CD4-positive, alpha-beta T cell (primary cell): Measurements from ENCODE around the gene ALMS1. TPM values are rescaled to one million over a fixed set of nuclear protein-coding genes. Genes with fewer than 3 reads are reported as not detected.

Experiments used
- ATAC-seq: fragments of 200-7000 bp; cut with Tn5 transposase; one replicate; pipeline ENCODE4 v1.10.0; 2022; ENCODE audit warnings: mild to moderate bottlenecking; ENCODE audit not compliant: poor library complexity
- CTCF ChIA-PET: fragments of 350-600 bp; sonication (Branson Sonifier 250); formaldehyde crosslinking; loops from one replicate; lab custom pipeline; 2021; ENCODE audit warnings: antibody characterized with exemption, inconsistent platforms; lab: Charles Lee
- POLR2A ChIA-PET: fragments of 350-600 bp; sonication (Branson Sonifier 250); formaldehyde crosslinking; loops from one replicate; lab custom pipeline; 2021; ENCODE audit warnings: antibody characterized with exemption, inconsistent platforms; lab: Charles Lee
- DNase-seq, 14 experiments: peaks; one replicate each; pipeline ENCODE4 v3.0.0-alpha.2; 2013 to 2020; ENCODE audit warnings: mixed read lengths in 2 of 14
- H3K27ac ChIP-seq, 2 donors: one replicate each; pipeline versions ENCODE4 v1.5.1 to v1.7.0; 2013; ENCODE audit warnings: low read length in 2 of 2, low read depth in 1 of 2, mild to moderate bottlenecking in 1 of 2
- H3K27me3 ChIP-seq, 2 experiments: 1 replicate in 1 of 2; 2 replicates in 1 of 2; pipeline versions ENCODE4 v1.6.1 to v1.7.0; 2013; ENCODE audit warnings: low read length in 2 of 2, control low read depth in 1 of 2, mild to moderate bottlenecking in 1 of 2, moderate library complexity in 1 of 2; ENCODE audit not compliant: insufficient read depth in 2 of 2, control insufficient read depth in 1 of 2
- H3K36me3 ChIP-seq: one replicate; pipeline ENCODE4 v1.6.1; 2013; ENCODE audit warnings: low read length, control low read depth; ENCODE audit not compliant: insufficient read depth
- H3K4me1 ChIP-seq: one replicate; pipeline ENCODE4 v1.6.1; 2013; ENCODE audit warnings: low read length, control low read depth; ENCODE audit not compliant: insufficient read depth
- H3K4me3 ChIP-seq: one replicate; pipeline ENCODE4 v1.5.1; 2013; ENCODE audit warnings: mild to moderate bottlenecking, low read length, moderate library complexity
- H3K9me3 ChIP-seq, 2 experiments: 1 replicate in 1 of 2; 2 replicates in 1 of 2; pipeline versions ENCODE4 v1.6.1 to v1.7.0; 2013; ENCODE audit warnings: low read length in 2 of 2, mild to moderate bottlenecking in 2 of 2, control low read depth in 1 of 2, moderate library complexity in 1 of 2; ENCODE audit not compliant: control insufficient read depth in 1 of 2, insufficient read depth in 1 of 2
- H3K27ac Mint-ChIP-seq: one replicate; pipeline ENCODE4 v1.8.0; 2020; ENCODE audit warnings: mixed read lengths
- H3K27me3 Mint-ChIP-seq: one replicate; pipeline ENCODE4 v1.8.0; 2021; ENCODE audit warnings: mixed read lengths
- H3K36me3 Mint-ChIP-seq: one replicate; pipeline ENCODE4 v1.8.0; 2021; ENCODE audit warnings: low read depth, mixed read lengths
- H3K4me1 Mint-ChIP-seq: one replicate; pipeline ENCODE4 v1.8.0; 2021; ENCODE audit warnings: low read depth, mixed read lengths
- H3K4me3 Mint-ChIP-seq: one replicate; pipeline ENCODE4 v1.8.0; 2020; ENCODE audit warnings: mild to moderate bottlenecking, mixed read lengths
- H3K9me3 Mint-ChIP-seq: one replicate; pipeline ENCODE4 v1.8.0; 2020; ENCODE audit warnings: mixed read lengths
- intact Hi-C, 2 experiments: fragments of 100-400 bp; cut with DNase I in 1 of 2; cut with micrococcal nuclease in 1 of 2; formaldehyde crosslinking; loops; one replicate each; pipeline versions ENCODE4 v1.15.1 to v1.9.0; 2023 to 2025; cut with DNase I, micrococcal nuclease
- total RNA-seq, 174 experiments: library from RNA in 2 of 174; stranded (reverse) in 2 of 174; gene quantifications; one replicate each; pipeline ENCODE4 v1.2.3 and lab custom pipeline; 2021 to 2026
- TF ChIP-seq, protein P1 (sequence below): fragments of 200-600 bp; IDR thresholded peaks from one replicate; pipeline ENCODE4 v1.8.0; 2022; ENCODE audit warnings: antibody characterized with exemption, mild to moderate bottlenecking

ALMS1 gene
- total RNA-seq, 2 experiments from 2014 or later = 20.2 to 20.6 TPM

DNA sequence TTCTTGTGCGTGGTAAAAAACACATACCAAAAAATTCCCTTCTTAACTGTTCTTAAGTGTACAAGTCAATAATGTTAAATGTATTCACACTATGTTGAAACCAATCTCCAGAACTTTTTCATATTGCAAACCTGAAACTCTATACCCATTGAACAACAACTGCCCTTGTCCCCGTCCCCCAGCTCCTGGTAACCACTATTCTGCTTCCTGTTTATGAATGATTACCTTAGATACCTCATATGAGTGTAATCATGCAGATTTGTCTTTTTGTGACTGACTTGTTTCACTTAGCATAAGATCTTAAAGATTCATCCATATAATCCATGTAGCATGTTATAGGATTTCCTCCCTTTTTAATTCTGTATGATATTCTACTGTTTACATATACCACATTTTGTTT is 196.7 kb downstream of the ALMS1 start:
- POLR2A ChIA-PET = no interaction called here
- H3K4me3 Mint-ChIP-seq = no peak overlapping the region
- no peak overlapping the region for H3K27ac Mint-ChIP-seq
- Histone ChIP-seq H3K9me3 (peaks cover 5 to 9% of the 10 kb centered on the region in 2 experiments), H3K36me3 (peaks cover 14% of the 10 kb centered on the region), H3K27ac (no peak overlapping the region), H3K4me3 (no peak overlapping the region), H3K27me3 (no peaks in the 10 kb centered on the region), H3K4me1 (no peaks in the 10 kb centered on the region)
- no peaks in the 10 kb centered on the region for H3K27me3 Mint-ChIP-seq
- peaks cover 17% of the 10 kb centered on the region for H3K9me3 Mint-ChIP-seq
- intact Hi-C loops = no loop called here
- no peak for ATAC-seq
- CTCF ChIA-PET = no interaction called here
- DNase-seq = no peak
- TF ChIP-seq, protein P1, sequence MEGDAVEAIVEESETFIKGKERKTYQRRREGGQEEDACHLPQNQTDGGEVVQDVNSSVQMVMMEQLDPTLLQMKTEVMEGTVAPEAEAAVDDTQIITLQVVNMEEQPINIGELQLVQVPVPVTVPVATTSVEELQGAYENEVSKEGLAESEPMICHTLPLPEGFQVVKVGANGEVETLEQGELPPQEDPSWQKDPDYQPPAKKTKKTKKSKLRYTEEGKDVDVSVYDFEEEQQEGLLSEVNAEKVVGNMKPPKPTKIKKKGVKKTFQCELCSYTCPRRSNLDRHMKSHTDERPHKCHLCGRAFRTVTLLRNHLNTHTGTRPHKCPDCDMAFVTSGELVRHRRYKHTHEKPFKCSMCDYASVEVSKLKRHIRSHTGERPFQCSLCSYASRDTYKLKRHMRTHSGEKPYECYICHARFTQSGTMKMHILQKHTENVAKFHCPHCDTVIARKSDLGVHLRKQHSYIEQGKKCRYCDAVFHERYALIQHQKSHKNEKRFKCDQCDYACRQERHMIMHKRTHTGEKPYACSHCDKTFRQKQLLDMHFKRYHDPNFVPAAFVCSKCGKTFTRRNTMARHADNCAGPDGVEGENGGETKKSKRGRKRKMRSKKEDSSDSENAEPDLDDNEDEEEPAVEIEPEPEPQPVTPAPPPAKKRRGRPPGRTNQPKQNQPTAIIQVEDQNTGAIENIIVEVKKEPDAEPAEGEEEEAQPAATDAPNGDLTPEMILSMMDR = no peak
- H3K36me3 Mint-ChIP-seq = peaks cover 69% of the 10 kb centered on the region
- peaks cover 6% of the 10 kb centered on the region for H3K4me1 Mint-ChIP-seq

DNA sequence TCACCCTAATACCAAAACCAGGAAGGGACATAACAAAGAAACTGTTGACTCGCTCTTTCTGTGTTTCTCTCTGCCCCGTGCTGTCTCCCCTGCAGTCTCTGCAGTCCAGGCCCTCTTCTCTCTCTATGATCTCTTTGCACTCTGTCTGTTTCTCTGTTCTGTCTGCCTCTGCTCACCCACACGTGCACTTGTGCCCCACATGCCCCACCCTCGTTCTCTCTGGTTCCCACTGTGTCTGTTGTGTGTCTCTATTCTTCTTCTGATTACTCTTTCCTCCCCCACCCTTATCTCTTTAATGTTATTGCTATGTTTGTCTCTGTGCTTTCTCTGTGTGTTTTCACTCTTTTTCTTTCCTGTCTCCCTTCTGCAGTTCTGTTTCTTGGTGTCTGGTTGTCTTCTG is 202.5 kb downstream of the ALMS1 start:
- H3K27ac Mint-ChIP-seq = no peak overlapping the region
- no peak for DNase-seq
- peaks cover 47% of the 10 kb centered on the region for H3K36me3 Mint-ChIP-seq

DNA sequence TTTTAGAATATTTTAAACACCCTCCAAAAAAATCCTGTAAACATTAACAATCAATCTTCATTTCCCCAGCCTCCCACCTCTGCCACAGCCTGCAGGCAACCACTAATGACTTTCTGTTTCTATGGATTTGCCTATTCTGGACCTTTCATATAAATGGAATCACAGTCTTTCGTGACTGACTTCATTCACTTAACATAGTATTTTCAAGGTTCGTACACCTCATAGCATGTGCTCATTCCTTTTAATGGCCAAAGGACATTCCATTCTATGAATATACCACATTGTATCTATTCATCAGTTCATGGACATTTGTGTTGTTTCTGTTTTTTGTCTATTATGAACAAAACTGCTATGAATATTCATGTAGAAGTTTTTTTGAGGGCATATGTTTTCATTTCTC is 208.0 kb downstream of the ALMS1 start:
- Histone ChIP-seq H3K4me1 (no peaks in the 10 kb centered on the region), H3K27me3 (no peaks in the 10 kb centered on the region), H3K4me3 (no peak overlapping the region), H3K9me3 (no peaks in the 10 kb centered on the region), H3K36me3 (no peaks in the 10 kb centered on the region), H3K27ac (no peak overlapping the region)
- Mint-ChIP-seq H3K27ac (no peak overlapping the region), H3K4me1 (no peaks in the 10 kb centered on the region), H3K4me3 (no peak overlapping the region), H3K36me3 (peaks cover 46% of the 10 kb centered on the region), H3K9me3 (no peaks in the 10 kb centered on the region), H3K27me3 (no peaks in the 10 kb centered on the region)
- DNase-seq (no peak), ATAC-seq (no peak)
- ChIA-PET POLR2A (no interaction called here), CTCF (no interaction called here)
- TF ChIP-seq, protein P1 = no peak
- intact Hi-C loops = no loop called here

More for the DNA sequence above, 202.5 kb downstream of the ALMS1 start:
- TF ChIP-seq, protein P1 = no peak
- Histone ChIP-seq H3K4me1 (no peaks in the 10 kb centered on the region), H3K36me3 (no peaks in the 10 kb centered on the region), H3K9me3 (peaks cover 0 to 3% of the 10 kb centered on the region in 2 experiments), H3K27me3 (no peaks in the 10 kb centered on the region), H3K27ac (no peak overlapping the region), H3K4me3 (no peak overlapping the region)
- CTCF ChIA-PET = no interaction called here
- no peak overlapping the region for H3K4me3 Mint-ChIP-seq
- H3K9me3 Mint-ChIP-seq = no peaks in the 10 kb centered on the region
- intact Hi-C loops = no loop called here
- ATAC-seq = no peak
- POLR2A ChIA-PET = no interaction called here
- H3K4me1 Mint-ChIP-seq = peaks cover 6% of the 10 kb centered on the region
- H3K27me3 Mint-ChIP-seq = no peaks in the 10 kb centered on the region
